ENCODE measurements around the gene PEX1.
"Not testable (repeated sequence)": the region's sequence is repeated elsewhere in the genome, so short reads cannot be mapped to it uniquely, and the experiment has no call there.

Gene PEX1

GRCh38 chr7:92456236-92456635, 72.1 kb downstream of the PEX1 start:
- no peak for DNase-seq

GRCh38 chr7:92451645-92452044, 76.7 kb downstream of the PEX1 start:
- no peak for DNase-seq

GRCh38 chr7:92448205-92448747, 80.0 kb downstream of the PEX1 start:
- peak; percentile 72 for DNase-seq

GRCh38 chr7:92447345-92448204, 80.7 kb downstream of the PEX1 start, which contains the start of gene GATAD1:
Gene GATAD1, plus strand, starts transcription at chr7:92447482. Its CDS starts 248 bp downstream, at chr7:92447730.
- DNase-seq, result peak; percentile 97

- no peak for DNase-seq
These were observed 81.4 kb downstream of the PEX1 start for GRCh38 chr7:92446869-92447344.

- not testable (repeated sequence) for DNase-seq
These were observed 85.6 kb downstream of the PEX1 start for GRCh38 chr7:92442720-92443119.

- no peak for DNase-seq
These were observed 90.3 kb downstream of the PEX1 start for GRCh38 chr7:92437956-92438491.

Data from NCI-H146 (cell line).